M059J (cell line): ENCODE results near the gene ARHGAP40. TPM values are rescaled to one million over a fixed set of nuclear protein-coding genes. Genes with fewer than 3 reads are reported as not detected.

Source experiments
- DNase-seq: peaks from one replicate; pipeline ENCODE4 v3.0.0-alpha.2; 2012; ENCODE audit warnings: low read depth
- total RNA-seq: library from RNA; depleted of rRNA; stranded (reverse); fragments of >200 nt; shearing (Covaris generic); gene quantifications from 2 replicates; pipeline ENCODE4 v1.2.3, GENCODE V29; 2014; rRNA removed

ARHGAP40 gene
- total RNA-seq, 1 experiment from 2014 or later = 0.64 TPM

- no peak for DNase-seq
Measured at GRCh38 chr20:38676576-38676975, 75.0 kb downstream of the ARHGAP40 start.

- peak; percentile 58 for DNase-seq
Measured at GRCh38 chr20:38680500-38681306, 79.1 kb downstream of the ARHGAP40 start.

GRCh38 chr20:38685271-38685670 lies 83.7 kb downstream of the ARHGAP40 start:
- no peak for DNase-seq

- DNase-seq = peak; percentile 57
Measured at GRCh38 chr20:38685853-38686473, 84.4 kb downstream of the ARHGAP40 start.

GRCh38 chr20:38692436-38693411 lies 91.1 kb downstream of the ARHGAP40 start:
- DNase-seq = peak; percentile 77

- DNase-seq = no peak
Measured at GRCh38 chr20:38697306-38697705, 95.7 kb downstream of the ARHGAP40 start.

GRCh38 chr20:38698541-38698940 lies 96.9 kb downstream of the ARHGAP40 start:
- no peak for DNase-seq

GRCh38 chr20:38700141-38700540 lies 98.5 kb downstream of the ARHGAP40 start:
- DNase-seq = no peak

Other genes starting within 250 kb of the ARHGAP40 start
- gene SNHG17, start 166.5 kb upstream of the ARHGAP40 start, total RNA-seq = 6.1 and 24.9 TPM in 2 replicates
- gene RALGAPB, start 129.0 kb upstream of the ARHGAP40 start, total RNA-seq = 30.5 and 35.9 TPM in 2 replicates
- not detected in 2 replicates for gene ADIG, start 20.6 kb upstream of the ARHGAP40 start, total RNA-seq
- not detected in 2 replicates for gene SLC32A1, start 122.7 kb downstream of the ARHGAP40 start, total RNA-seq
- 10.6 and 12.0 TPM in 2 replicates for gene ACTR5, start 146.7 kb downstream of the ARHGAP40 start, total RNA-seq
- not detected in 2 replicates for gene PPP1R16B, start 203.9 kb downstream of the ARHGAP40 start, total RNA-seq